Glomerular endothelial cell (primary cell): ENCODE data around the gene SLC29A4. TPM values are rescaled to one million over a fixed set of nuclear protein-coding genes. Genes with fewer than 3 reads are reported as not detected.
"Not testable (repeated sequence)": the region's sequence is repeated elsewhere in the genome, so short reads cannot be mapped to it uniquely, and the experiment has no call there.

Source experiments
- DNase-seq: peaks from one replicate; pipeline ENCODE4 v3.0.0-alpha.2; 2011; ENCODE audit warnings: low read depth, low spot score; ENCODE audit errors: extremely low read depth
- total RNA-seq: library from RNA; depleted of rRNA; stranded (reverse); fragments of >200 nt; gene quantifications from 2 replicates; pipeline ENCODE4 v1.2.3, GENCODE V29; 2015

The SLC29A4 gene
- total RNA-seq, 1 donor from 2014 or later, result 3.8 TPM

DNA sequence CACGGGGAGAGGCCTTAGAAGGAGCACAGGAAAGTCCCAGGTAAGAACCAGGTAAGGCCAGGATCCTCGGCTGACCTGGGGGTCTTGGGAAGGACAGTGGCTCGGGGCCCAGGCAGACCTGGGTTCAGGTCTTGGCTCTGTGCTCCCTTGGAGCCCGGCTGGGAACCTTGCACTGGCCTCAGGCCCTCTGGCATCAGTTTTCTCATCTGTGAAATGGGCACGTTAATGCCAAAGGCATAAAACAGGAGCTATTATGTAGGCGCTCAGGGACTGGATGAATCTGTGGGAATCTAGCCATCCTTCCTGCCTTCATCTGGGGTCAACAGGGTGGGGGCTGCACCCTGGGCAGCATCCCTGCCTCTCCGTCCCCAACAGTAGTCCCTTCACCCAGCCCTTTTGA lies 8.3 kb upstream of the SLC29A4 start:
- DNase-seq, result no peak

GRCh38 chr7:5274985-5275431 lies 7.7 kb upstream of the SLC29A4 start:
- DNase-seq, result not testable (repeated sequence)

DNA sequence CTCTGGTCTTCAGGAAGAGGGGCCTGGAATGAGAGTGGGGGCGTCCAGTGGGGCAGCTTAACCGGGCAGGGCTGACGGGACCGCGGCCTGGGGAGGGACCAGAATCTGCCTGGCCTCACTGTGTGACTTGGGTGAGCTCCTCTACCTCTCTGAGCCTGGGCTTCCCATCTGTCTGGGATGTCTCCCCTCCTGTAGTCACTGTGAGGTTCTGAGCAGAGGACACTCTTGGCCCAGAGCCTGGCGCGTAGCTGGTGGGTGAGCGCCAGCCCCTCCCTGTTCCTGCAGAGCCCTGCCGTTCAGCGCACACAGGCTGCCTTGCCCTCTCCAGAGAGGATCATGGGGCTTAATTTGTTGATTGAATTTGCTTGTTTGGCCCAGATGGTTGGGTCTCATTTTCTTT lies 7.2 kb upstream of the SLC29A4 start:
- not testable (repeated sequence) for DNase-seq

DNA sequence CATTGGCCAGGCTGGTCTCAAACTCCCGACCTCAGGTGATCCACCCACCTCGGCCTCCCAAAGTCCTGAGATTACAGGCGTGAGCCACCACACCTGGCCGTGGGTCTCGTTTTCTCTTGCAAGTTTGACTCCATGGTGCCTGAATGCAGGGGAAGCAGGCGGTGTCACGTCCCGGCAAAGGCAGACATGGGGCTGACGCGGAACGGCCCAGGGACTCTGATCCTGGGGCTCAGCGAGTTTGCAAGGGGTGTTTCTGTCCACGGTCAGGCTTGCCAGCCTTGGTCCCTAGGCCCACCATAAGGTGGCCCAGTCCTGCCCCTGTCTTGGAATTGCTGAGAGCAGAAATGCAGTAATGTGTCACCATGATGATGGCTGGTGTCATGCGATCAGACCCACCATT lies 6.6 kb upstream of the SLC29A4 start:
- DNase-seq, result not testable (repeated sequence)

- DNase-seq, result no peak
Measured at GRCh38 chr7:5276611-5277010, 6.1 kb upstream of the SLC29A4 start.

DNA sequence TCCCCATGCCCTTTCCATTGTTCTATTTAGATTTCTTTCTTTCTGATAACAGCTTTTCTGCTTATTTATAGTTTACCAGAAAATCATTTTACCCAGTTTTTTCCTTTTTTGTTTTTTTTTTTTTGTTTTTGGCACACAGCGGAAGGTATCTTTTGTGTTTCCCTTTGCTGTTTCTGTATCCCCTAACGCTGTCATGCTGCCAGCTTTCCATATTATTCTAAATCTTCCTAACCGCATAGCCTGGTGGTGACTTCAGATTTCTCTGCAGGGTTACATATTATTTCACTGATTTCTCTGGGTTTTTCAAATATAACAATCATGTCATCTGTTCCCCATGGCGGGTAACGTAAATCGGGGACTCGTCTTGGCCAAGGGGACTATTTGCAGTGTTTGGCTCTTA lies 4.0 kb upstream of the SLC29A4 start:
- no peak for DNase-seq

- no peak for DNase-seq
Measured at GRCh38 chr7:5279734-5280133, 3.0 kb upstream of the SLC29A4 start.

- not testable (repeated sequence) for DNase-seq
Measured at GRCh38 chr7:5281598-5282500, 894 bp upstream of the SLC29A4 start.

- DNase-seq, result no peak
Measured at GRCh38 chr7:5283421-5284303, 919 bp downstream of the SLC29A4 start.

- no peak for DNase-seq
Measured at GRCh38 chr7:5284304-5285281, 1.9 kb downstream of the SLC29A4 start.

DNA sequence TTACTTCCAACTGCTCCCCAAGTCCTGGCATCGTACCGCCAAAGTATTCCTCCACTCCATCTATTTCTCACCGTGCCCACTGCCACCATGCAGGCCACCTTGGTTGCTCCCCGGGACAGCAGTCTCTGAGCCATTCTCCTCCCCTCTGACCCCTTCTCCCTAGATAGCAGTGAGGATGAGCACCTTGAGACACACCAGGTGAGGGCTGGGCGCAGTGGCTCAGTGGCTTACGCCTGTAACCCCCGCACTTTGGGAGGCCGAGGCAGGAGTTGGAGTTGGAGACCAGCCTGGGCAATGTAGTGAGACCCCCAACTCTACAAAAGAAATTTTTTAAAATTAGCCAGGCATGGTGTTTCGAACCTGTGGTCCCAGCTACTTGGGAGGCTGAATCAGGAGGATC lies 4.2 kb downstream of the SLC29A4 start:
- no peak for DNase-seq

DNA sequence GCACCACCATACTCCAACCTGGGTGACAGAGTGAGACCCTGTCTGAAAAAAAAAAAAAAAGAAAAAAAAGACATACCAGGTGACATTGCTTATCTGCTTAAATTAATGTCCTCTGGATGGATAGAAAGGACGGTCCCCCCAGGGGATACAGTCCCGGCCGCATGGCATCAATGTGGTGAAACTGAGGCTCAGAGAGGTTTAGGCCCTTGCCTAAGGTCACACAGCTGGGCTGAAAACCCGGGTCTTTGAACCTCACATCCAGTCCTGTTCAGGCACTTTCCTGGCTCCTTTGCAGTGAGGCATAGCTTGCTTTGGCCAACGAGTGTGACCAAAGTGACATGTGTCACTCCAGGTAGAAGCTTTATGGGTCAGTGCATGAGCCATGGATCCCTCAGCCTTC lies 4.6 kb downstream of the SLC29A4 start:
- not testable (repeated sequence) for DNase-seq

DNA sequence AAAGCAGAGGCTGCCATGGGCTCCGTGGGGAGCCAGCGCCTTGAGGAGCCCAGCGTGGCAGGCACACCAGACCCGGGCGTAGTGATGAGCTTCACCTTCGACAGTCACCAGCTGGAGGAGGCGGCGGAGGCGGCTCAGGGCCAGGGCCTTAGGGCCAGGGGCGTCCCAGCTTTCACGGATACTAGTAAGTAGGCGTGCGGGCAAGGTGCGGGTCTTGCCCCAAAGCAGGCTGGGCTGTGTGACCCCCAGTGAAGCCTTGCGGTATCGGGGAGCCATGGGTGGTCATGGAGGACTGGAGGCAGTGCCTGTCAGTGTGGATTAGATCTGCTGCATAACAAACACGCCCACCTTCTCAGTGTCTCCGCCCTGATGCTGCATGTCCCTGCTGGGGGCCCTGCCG lies 5.1 kb downstream of the SLC29A4 start:
- DNase-seq, result no peak

DNA sequence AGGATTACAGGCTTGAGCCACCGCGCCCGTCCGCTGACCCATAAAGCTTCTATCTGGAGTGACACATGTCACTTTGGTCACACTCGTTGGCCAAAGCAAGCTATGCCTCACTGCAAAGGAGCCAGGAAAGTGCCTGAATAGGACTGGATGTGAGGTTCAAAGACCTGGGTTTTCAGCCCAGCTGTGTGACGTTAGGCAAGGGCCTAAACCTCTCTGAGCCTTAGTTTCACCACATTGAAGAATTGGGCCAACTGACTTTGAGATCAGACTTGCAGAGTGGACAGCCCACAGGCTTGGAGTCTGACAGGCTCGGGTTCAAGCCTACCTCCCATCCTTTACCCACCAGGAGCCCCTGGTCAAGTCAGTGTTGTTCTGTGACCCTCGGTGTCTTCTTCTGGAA lies 5.8 kb downstream of the SLC29A4 start:
- not testable (repeated sequence) for DNase-seq

DNA sequence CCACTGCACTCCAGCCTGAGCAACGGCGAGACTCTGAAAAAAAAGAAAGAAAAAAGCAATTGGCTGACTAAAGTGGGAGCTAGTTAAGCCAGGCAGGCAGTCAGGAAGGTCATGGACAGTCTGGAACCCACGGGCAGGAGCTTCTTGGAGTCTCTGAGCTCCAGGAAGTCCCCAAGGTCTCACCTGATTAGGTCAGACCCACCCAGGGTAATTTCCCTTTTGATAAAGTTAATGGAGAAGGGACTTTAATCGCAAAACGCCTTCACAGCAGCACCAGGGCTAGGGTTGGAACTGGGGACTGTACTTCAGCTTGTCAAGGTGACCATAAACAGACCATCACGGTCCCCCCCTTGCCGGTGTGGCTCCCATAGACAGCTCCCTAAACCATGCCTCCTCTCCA lies 6.6 kb downstream of the SLC29A4 start:
- no peak for DNase-seq

- DNase-seq, result no peak
Measured at GRCh38 chr7:5291301-5291700, 8.6 kb downstream of the SLC29A4 start.

GRCh38 chr7:5291711-5292335 lies 9.1 kb downstream of the SLC29A4 start:
- not testable (repeated sequence) for DNase-seq

DNA sequence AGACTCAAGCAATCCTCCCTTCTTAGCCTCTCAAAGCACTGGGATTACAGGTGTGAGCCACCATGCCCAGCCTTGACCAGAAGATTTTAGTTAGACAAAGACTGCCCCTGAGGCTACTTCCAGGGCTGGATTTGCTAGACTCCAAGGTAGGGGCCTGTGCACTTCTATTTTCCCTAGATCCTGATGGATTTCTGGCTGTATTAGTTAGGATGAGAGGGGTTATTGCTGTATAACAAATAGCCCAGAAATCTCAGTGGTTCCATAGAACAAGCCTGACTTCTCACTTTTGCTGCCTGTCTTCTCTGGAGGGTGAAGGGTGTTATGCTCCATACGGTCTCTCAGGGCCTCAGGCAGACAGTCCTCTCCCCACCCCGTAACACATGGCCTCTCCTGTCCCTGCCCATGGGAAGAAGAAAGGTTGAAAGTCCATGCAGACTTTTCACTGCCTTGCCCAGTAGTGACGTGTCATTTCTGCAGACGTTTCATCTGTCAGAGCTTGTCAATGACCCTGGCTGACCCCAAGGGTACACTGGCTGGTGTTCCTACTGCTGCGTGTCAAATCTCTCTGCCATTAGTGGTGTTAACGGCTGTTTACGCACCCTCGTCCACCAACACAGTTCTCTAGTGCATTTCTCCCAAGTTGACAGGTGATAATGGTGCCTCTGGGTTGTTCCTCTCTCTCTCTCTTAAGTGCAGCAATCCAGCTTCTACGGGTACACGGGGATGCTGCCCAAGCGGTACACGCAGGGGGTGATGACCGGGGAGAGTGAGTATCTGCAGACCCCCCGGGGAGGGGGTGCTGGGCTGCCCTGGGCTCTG lies 11.6 kb downstream of the SLC29A4 start:
- DNase-seq, result no peak
